Measurements from ENCODE around the gene MSMP. TPM values are rescaled to one million over a fixed set of nuclear protein-coding genes. Genes with fewer than 3 reads are reported as not detected.

The MSMP gene
- total RNA-seq, 3 donors from 2014 or later, result not detected

DNA sequence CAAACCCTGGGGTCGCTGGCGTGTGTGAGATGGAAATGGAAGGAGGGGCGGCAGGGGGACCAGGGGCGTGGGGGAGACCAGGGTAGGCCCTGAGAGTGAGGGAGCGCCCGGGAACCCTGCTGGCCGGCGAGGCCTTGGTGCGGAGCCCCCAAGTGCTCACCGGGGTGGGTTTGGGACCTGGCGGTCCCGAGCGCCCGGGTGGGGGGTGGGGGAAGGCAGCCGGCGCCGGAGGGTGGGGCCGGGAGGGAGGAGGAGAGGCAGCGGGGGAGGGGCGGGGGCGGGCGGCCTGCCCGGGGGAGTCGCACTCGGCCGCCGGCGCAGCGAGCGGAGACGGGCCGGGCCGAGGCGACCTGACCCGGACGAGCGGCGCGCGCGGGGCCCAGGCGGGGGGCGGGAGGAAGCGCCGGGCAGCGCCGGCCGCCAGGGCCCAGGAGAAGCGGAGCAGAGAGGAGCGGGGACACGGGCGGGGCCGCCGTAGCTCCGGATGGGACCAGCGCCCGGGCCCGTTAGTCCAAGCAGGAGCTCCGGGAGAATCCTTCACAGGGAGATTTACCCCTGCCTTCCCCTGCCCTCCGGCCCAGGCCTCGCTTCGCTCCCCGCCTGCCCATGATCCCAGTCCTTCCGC is 37.3 kb upstream of the MSMP start, which contains the start of gene NPR2:
Gene NPR2 (plus strand): TSS at position 295 of the 625 bp plus-strand sequence. CDS start 818 bp downstream, outside the sequence.
- peak within 1 kb of the TSS; percentile 56 to 81 (median 56) for H3K4me3 ChIP-seq
- no peaks in the 10 kb centered on the region for H3K27me3 ChIP-seq
- H3K27ac ChIP-seq, result peak within 1 kb of the TSS; percentile 54 to 91
- peaks cover 0 to 4% of the 10 kb centered on the region in 2 donors for H3K4me1 ChIP-seq
- no peak for DNase-seq (ENCODE audit: low spot score in 2 of 2)
- H3K9me3 ChIP-seq, result no peaks in the 10 kb centered on the region
- TF ChIP-seq, protein P1, sequence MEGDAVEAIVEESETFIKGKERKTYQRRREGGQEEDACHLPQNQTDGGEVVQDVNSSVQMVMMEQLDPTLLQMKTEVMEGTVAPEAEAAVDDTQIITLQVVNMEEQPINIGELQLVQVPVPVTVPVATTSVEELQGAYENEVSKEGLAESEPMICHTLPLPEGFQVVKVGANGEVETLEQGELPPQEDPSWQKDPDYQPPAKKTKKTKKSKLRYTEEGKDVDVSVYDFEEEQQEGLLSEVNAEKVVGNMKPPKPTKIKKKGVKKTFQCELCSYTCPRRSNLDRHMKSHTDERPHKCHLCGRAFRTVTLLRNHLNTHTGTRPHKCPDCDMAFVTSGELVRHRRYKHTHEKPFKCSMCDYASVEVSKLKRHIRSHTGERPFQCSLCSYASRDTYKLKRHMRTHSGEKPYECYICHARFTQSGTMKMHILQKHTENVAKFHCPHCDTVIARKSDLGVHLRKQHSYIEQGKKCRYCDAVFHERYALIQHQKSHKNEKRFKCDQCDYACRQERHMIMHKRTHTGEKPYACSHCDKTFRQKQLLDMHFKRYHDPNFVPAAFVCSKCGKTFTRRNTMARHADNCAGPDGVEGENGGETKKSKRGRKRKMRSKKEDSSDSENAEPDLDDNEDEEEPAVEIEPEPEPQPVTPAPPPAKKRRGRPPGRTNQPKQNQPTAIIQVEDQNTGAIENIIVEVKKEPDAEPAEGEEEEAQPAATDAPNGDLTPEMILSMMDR (IDR thresholded peaks at IDR 0.05), result no peak
- TF ChIP-seq POLR2A (IDR thresholded peaks at IDR 0.05) (no peak), POLR2AphosphoS5 (IDR thresholded peaks at IDR 0.05) (no peak)
- intact Hi-C loops (cut with DNase I; ENCODE audit: low total_unique reads), result loop anchor here (5.0 kb wide), 1 partner anchor 96 kb away; no protein-coding TSS in a partner anchor
- H3K36me3 ChIP-seq, result no peaks in the 10 kb centered on the region

DNA sequence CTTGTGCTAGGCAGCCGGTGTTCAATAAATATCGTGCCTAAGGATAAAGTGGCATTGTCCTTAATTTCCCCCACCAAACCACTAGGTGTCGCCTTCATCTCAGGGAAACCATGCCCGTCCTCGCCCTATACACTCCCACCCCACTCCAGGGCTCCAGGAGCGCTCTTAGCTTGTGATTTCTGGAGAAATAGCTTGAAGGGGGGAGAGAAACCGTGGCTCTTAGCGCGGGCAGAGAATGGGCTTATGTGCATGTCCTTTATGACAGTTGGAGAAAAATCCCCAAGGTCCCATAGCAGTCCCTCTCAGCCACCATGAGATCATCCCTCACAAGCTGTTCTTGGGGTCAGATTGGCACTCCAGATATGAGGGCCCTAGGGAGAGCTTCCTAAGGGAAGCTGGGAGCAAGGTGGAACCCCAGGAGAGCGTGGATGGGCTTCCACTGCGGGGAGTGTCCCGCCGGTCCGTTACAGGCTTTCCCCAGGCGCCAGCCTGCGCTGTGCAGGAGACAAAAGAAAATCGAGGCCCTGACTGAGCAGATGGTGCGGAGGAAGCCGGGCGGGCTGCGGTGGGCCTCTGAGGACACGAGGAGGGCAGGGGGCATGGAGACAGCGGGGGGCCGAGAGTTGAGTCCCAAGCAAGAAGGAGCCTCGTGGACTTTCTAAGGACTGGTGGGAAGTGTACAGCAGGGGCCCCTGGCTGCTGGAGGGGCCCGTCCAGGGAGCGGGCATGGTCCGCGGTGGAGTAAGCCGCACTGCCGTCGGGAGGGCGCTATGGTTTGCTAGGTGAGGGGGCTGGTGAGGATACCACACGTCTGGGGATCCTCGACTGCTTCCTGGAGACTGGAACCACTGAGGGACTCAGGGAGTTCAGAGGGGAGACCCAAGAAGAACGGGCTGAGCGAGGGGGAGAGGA is 36.6 kb upstream of the MSMP start:
- Histone ChIP-seq H3K4me3 (peak overlapping the region; percentile 56 to 81 (median 56)), H3K9me3 (no peaks in the 10 kb centered on the region), H3K27me3 (no peaks in the 10 kb centered on the region), H3K4me1 (peaks cover 0 to 4% of the 10 kb centered on the region in 2 donors), H3K27ac (peak overlapping the region; percentile 54 to 91), H3K36me3 (no peaks in the 10 kb centered on the region)
- intact Hi-C loops (cut with DNase I; ENCODE audit: low total_unique reads), result loop anchor here (5.0 kb wide), 1 partner anchor 97 kb away; no protein-coding TSS in a partner anchor
- DNase-seq (ENCODE audit: low spot score in 2 of 2), result peak; percentile 61
- TF ChIP-seq POLR2AphosphoS5 (IDR thresholded peaks at IDR 0.05), result peak in 1 of 3 donors; percentile 36
- TF ChIP-seq, protein P1 (IDR thresholded peaks at IDR 0.05), result peak; percentile 67 to 93 (median 92)
- TF ChIP-seq POLR2A (IDR thresholded peaks at IDR 0.05), result no peak

DNA sequence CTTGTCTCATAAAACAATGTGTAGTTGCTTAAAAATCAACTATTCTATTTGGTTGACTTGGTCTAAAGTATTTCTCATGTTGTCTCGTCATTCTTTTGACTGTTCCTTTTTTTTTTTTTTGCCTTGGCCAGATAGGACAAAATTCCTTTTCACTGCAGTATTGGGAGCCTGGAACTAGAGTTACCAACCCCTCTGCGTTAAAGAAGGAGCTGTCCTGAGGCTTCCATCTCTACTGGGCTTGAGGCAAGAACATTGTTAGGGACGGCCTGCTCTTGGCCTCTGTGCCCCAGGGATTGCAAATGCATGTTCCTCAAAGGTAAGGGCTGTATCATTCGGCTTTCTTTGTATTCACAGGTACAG is 35.9 kb upstream of the MSMP start:
- TF ChIP-seq, protein P1 (IDR thresholded peaks at IDR 0.05), result no peak
- TF ChIP-seq POLR2A (IDR thresholded peaks at IDR 0.05) (no peak), POLR2AphosphoS5 (IDR thresholded peaks at IDR 0.05) (no peak)
- H3K4me1 ChIP-seq, result peaks cover 0 to 4% of the 10 kb centered on the region in 2 donors
- no peak for DNase-seq (ENCODE audit: low spot score in 2 of 2)
- H3K27me3 ChIP-seq, result no peaks in the 10 kb centered on the region
- H3K27ac ChIP-seq, result peak overlapping the region in 1 of 2 donors; percentile 91
- H3K9me3 ChIP-seq, result no peaks in the 10 kb centered on the region
- no peak overlapping the region for H3K4me3 ChIP-seq
- intact Hi-C loops (cut with DNase I; ENCODE audit: low total_unique reads), result loop anchor here (5.0 kb wide), 1 partner anchor 97 kb away; no protein-coding TSS in a partner anchor
- H3K36me3 ChIP-seq, result no peaks in the 10 kb centered on the region

DNA sequence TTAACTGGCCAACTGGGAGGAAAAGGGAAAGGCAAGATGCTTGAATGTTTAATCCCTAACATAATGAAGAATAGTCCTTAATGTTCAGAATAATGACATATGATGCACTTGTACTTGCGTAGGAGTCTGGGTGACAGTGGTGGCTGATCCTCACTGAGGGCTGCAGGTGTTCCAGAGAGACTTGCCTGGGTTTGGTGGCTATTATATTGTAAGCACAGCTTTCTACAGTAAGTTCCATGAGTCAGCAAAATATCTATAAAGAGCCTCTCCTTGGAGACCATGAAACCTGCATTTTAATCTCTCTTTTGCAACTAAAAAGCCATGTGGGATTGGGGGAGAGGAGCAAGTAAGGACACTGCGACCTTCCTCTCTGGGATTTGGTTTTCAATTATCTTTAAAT is 35.5 kb upstream of the MSMP start:
- Histone ChIP-seq H3K9me3 (no peaks in the 10 kb centered on the region), H3K27me3 (no peaks in the 10 kb centered on the region), H3K36me3 (no peaks in the 10 kb centered on the region), H3K4me1 (peaks cover 0 to 4% of the 10 kb centered on the region in 2 donors), H3K4me3 (no peak overlapping the region), H3K27ac (no peak overlapping the region)
- no peak for DNase-seq (ENCODE audit: low spot score in 2 of 2)
- intact Hi-C loops (cut with DNase I; ENCODE audit: low total_unique reads), result no loop called here
- TF ChIP-seq, protein P1 (IDR thresholded peaks at IDR 0.05), result no peak
- TF ChIP-seq POLR2A (IDR thresholded peaks at IDR 0.05) (no peak), POLR2AphosphoS5 (IDR thresholded peaks at IDR 0.05) (no peak)
